Measurements from ENCODE around the gene CBFA2T3.

- TF ChIP-seq CTCF (IDR thresholded peaks at IDR 0.05 in 4 of 5, conservative IDR thresholded peaks at IDR 0.05 in 1 of 5): no peak
- no peak for TF ChIP-seq POLR2A (IDR thresholded peaks at IDR 0.05)
Measured at GRCh38 chr16:88967830-88968588, 9.0 kb downstream of the CBFA2T3 start.
